HL-60 (cell line): ENCODE measurements around the gene CBLN1.
"Not testable (repeated sequence)": the region's sequence is repeated elsewhere in the genome, so short reads cannot be mapped to it uniquely, and the experiment has no call there.

Experiments used
- CTCF ChIP-seq: IDR thresholded peaks from one replicate; pipeline ENCODE4 v1.5.1; 2011; ENCODE audit warnings: low read length, control low read depth, inconsistent platforms; ENCODE audit not compliant: insufficient read depth
- GABPA ChIP-seq: IDR thresholded peaks from 2 replicates; pipeline ENCODE4 v1.6.1; 2012; ENCODE audit warnings: low read depth
- POLR2AphosphoS5 ChIP-seq: IDR thresholded peaks from 2 replicates; pipeline ENCODE4 v1.6.1; 2012; ENCODE audit warnings: low read depth
- REST ChIP-seq: IDR thresholded peaks from 2 replicates; pipeline ENCODE4 v1.6.1; 2012; ENCODE audit warnings: low read depth; ENCODE audit not compliant: insufficient replicate concordance

GRCh38 chr16:49228335-49228734, 53.3 kb downstream of the CBLN1 start:
- TF ChIP-seq CTCF, REST, POLR2AphosphoS5, GABPA: not testable (repeated sequence)
